Smooth muscle cell (in vitro differentiated cells): ENCODE measurements around the gene BICRA. TPM values are rescaled to one million over a fixed set of nuclear protein-coding genes. Genes with fewer than 3 reads are reported as not detected.

Experiments used
- DNase-seq: peaks from one replicate; lab custom pipeline; 2025; ENCODE audit not compliant: unreplicated experiment; lab: John Stamatoyannopoulos, UW
- H2AFZ ChIP-seq: fragments of 200-600 bp; sonication (generic); 2 replicates; pipeline ENCODE4 v1.6.0; 2016; ENCODE audit warnings: antibody characterized with exemption, low read depth, mild to moderate bottlenecking
- H3F3A ChIP-seq: fragments of 200-600 bp; sonication (generic); 2 replicates; pipeline ENCODE4 v1.6.0; 2017; ENCODE audit warnings: antibody characterized with exemption, low read depth
- H3K27ac ChIP-seq: fragments of 200-600 bp; sonication (generic); 2 replicates; pipeline ENCODE4 v1.5.1; 2016; ENCODE audit warnings: low read depth, mild to moderate bottlenecking
- H3K27me3 ChIP-seq: fragments of 200-600 bp; sonication (generic); 2 replicates; pipeline ENCODE4 v1.6.1; 2016; ENCODE audit warnings: low read depth, mild to moderate bottlenecking
- H3K36me3 ChIP-seq: fragments of 200-600 bp; sonication (generic); 2 replicates; pipeline ENCODE4 v1.5.1; 2016; ENCODE audit warnings: low read depth
- H3K4me1 ChIP-seq: fragments of 200-600 bp; sonication (generic); 2 replicates; pipeline ENCODE4 v1.5.1; 2016; ENCODE audit warnings: low read depth
- H3K4me2 ChIP-seq: fragments of 200-600 bp; sonication (generic); 2 replicates; pipeline ENCODE4 v1.6.0; 2016; ENCODE audit warnings: mild to moderate bottlenecking
- H3K4me3 ChIP-seq: fragments of 200-600 bp; sonication (generic); 2 replicates; pipeline ENCODE4 v1.5.1; 2016; ENCODE audit warnings: mild to moderate bottlenecking
- H3K79me2 ChIP-seq: fragments of 200-600 bp; sonication (generic); 2 replicates; pipeline ENCODE4 v1.6.0; 2016; ENCODE audit warnings: low read depth, mild to moderate bottlenecking
- H3K9ac ChIP-seq: fragments of 200-600 bp; sonication (generic); 2 replicates; pipeline ENCODE4 v1.6.0; 2016; ENCODE audit warnings: low read depth
- H3K9me3 ChIP-seq: fragments of 200-600 bp; sonication (generic); replicated peaks from 2 replicates; pipeline ENCODE4 v1.5.1; 2016; ENCODE audit warnings: low read depth
- H4K20me1 ChIP-seq: fragments of 200-600 bp; sonication (generic); 2 replicates; pipeline ENCODE4 v1.6.0; 2016; ENCODE audit warnings: low read depth
- CTCF ChIP-seq: fragments of 200-600 bp; sonication (generic); IDR thresholded peaks from 2 replicates; pipeline ENCODE4 v1.5.1; 2017; ENCODE audit warnings: borderline replicate concordance, mild to moderate bottlenecking, antibody characterized with exemption; ENCODE audit not compliant: insufficient read depth, poor library complexity, severe bottlenecking
- WGBS: methylation state at CpG from one replicate; pipeline ENCODE4 v1.1.7; 2016; ENCODE audit warnings: low lambda C conversion rate; 5-methylcytosine and 5-hydroxymethylcytosine counted together
- polyA plus RNA-seq: library from polyadenylated mRNA; unstranded; fragments of >200 nt; fragmentation: Nextera tagmentation; extraction: Ambion mirVana; gene quantifications from 2 replicates; pipeline ENCODE4 v1.2.1, GENCODE V29; 2016
- total RNA-seq: library from RNA; depleted of rRNA; stranded (reverse); fragments of >200 nt; gene quantifications from 2 replicates; pipeline ENCODE4 v1.2.3, GENCODE V29; 2014

Gene BICRA
- total and polyA plus RNA-seq, 2 experiments from 2014 or later: 3.6 to 10.0 TPM

DNA sequence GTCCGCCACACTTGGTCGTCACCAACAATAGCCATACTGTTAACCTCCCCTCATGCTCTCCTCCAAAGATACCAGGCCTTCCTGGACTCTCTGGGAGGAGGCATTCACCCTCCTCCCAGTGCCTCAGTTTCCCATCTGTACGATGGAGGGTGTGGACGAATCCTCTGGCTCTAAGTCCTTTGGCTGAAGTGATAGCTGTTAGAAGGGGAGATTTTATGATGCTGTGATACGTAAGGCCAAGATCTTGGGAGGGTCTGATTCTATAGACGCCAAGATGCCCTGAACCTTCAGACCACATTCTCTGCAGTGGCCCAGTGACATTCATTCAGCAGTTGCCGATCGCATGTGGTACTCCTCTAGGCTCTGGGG is 121.6 kb downstream of the BICRA start:
- H3K79me2 ChIP-seq: peaks cover 46% of the 10 kb centered on the region
- TF ChIP-seq CTCF: no peak
- H3K27ac ChIP-seq: no peak overlapping the region

DNA sequence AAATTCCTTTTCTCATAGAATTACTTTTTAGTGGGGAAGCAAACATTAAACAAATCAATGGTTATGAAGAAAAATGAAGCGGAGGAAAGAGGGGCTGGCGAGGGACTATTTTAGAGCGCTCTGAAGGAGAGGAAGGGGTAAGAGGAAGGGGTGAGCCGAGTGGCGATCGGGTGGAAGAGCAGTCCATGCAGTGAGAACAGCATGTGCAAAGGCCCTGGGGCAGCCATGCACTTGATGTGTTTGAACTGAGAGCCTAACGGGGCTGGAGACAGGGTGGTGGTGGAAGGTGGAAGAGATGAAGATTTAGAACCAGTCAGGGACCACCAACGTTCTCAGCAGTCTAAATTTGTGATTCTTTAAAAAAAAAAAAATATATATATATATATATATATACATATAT is 122.0 kb downstream of the BICRA start:
- Histone ChIP-seq H3K4me2 (no peak overlapping the region), H3K4me3 (no peak overlapping the region), H3F3A (peaks cover 15% of the 10 kb centered on the region), H3K4me1 (peaks cover 8% of the 10 kb centered on the region), H3K27ac (no peak overlapping the region), H2AFZ (no peak overlapping the region), H3K79me2 (peaks cover 42% of the 10 kb centered on the region), H3K9ac (no peak overlapping the region), H4K20me1 (peaks cover 97% of the 10 kb centered on the region), H3K9me3 (no peaks in the 10 kb centered on the region), H3K36me3 (no peaks in the 10 kb centered on the region), H3K27me3 (no peaks in the 10 kb centered on the region)
- DNase-seq: no peak
- WGBS: 98% methylated on average over 8 of the region's 8 CpGs
- TF ChIP-seq CTCF: no peak

More for the DNA sequence above, 121.6 kb downstream of the BICRA start:
- Histone ChIP-seq H3K4me3 (no peak overlapping the region), H3F3A (peaks cover 15% of the 10 kb centered on the region), H4K20me1 (peaks cover 97% of the 10 kb centered on the region), H3K9ac (no peak overlapping the region), H3K27me3 (no peaks in the 10 kb centered on the region), H3K9me3 (no peaks in the 10 kb centered on the region), H3K4me1 (peaks cover 8% of the 10 kb centered on the region), H2AFZ (no peak overlapping the region), H3K36me3 (no peaks in the 10 kb centered on the region), H3K4me2 (no peak overlapping the region)
- 95% methylated on average over 8 of the region's 8 CpGs for WGBS
- DNase-seq: no peak

DNA sequence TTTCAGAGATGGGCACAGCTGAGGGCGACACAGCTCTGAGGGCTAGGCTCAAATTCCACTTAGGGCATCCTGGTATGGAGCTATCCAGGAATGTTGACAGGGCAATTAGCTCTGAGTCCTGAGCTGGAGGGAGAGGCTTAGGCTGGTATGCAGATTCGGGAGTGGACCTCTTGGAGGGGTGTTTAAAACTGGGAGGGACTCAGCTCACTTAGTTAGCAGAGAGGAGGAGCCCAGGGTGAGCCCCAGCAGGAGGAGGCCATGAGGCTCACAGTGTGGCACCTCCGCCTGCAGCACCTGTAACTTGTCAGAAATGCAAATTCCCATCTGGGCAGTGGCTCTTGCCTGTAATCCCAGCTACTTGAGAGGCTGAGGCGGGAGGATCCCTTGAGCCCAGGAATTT is 126.2 kb downstream of the BICRA start:
- peaks cover 28% of the 10 kb centered on the region for H3K79me2 ChIP-seq
- no peaks in the 10 kb centered on the region for H3K4me1 ChIP-seq

More for the DNA sequence above, 126.2 kb downstream of the BICRA start:
- no peak for TF ChIP-seq CTCF
- no peak overlapping the region for H3K9ac ChIP-seq
- no peaks in the 10 kb centered on the region for H3K9me3 ChIP-seq
- no peak for DNase-seq
- H3F3A ChIP-seq: peaks cover 19% of the 10 kb centered on the region
- no peak overlapping the region for H3K4me2 ChIP-seq
- H3K27me3 ChIP-seq: no peaks in the 10 kb centered on the region
- H2AFZ ChIP-seq: no peak overlapping the region
- H4K20me1 ChIP-seq: peaks cover 61% of the 10 kb centered on the region
- no peaks in the 10 kb centered on the region for H3K36me3 ChIP-seq
- H3K27ac ChIP-seq: no peak overlapping the region
- 74% methylated on average over 4 of the region's 4 CpGs for WGBS
- no peak overlapping the region for H3K4me3 ChIP-seq
